H9 (cell line): Measurements from ENCODE around the gene FAM24A. TPM values are rescaled to one million over a fixed set of nuclear protein-coding genes. Genes with fewer than 3 reads are reported as not detected.

Source experiments
- DNase-seq: peaks from one replicate; pipeline ENCODE4 v3.0.0-alpha.2; 2017
- H2AFZ ChIP-seq: one replicate; pipeline ENCODE4 v1.6.1; 2013; ENCODE audit warnings: mild to moderate bottlenecking, low read length, control low read depth, moderate library complexity
- H2AK5ac ChIP-seq: 2 replicates; pipeline ENCODE4 v1.6.1; 2013; ENCODE audit warnings: low read length, control low read depth, mixed read lengths; ENCODE audit not compliant: insufficient read length
- H2BK120ac ChIP-seq: one replicate; pipeline ENCODE4 v1.6.1; 2013; ENCODE audit warnings: low read depth, mild to moderate bottlenecking, low read length, control low read depth, inconsistent platforms; ENCODE audit not compliant: poor library complexity, severe bottlenecking
- H2BK12ac ChIP-seq: 2 replicates; pipeline ENCODE4 v1.6.1; 2013; ENCODE audit warnings: low read length, control low read depth, mixed read lengths, low read depth; ENCODE audit not compliant: insufficient read length
- H2BK15ac ChIP-seq: 2 replicates; pipeline ENCODE4 v1.6.1; 2013; ENCODE audit warnings: low read depth, low read length, control low read depth
- H2BK20ac ChIP-seq: one replicate; pipeline ENCODE4 v1.6.1; 2013; ENCODE audit warnings: low read depth, mild to moderate bottlenecking, low read length, control low read depth, inconsistent platforms; ENCODE audit not compliant: poor library complexity, severe bottlenecking
- H2BK5ac ChIP-seq: 2 replicates; pipeline ENCODE4 v1.6.1; 2013; ENCODE audit warnings: low read length, control low read depth, mixed read lengths; ENCODE audit not compliant: insufficient read length
- H3K14ac ChIP-seq: 2 replicates; pipeline ENCODE4 v1.6.1; 2013; ENCODE audit warnings: low read length, control low read depth; ENCODE audit not compliant: insufficient read depth
- H3K18ac ChIP-seq: 2 replicates; pipeline ENCODE4 v1.6.1; 2013; ENCODE audit warnings: low read depth, mild to moderate bottlenecking, mixed read lengths, low read length, control low read depth; ENCODE audit not compliant: insufficient read length
- H3K23ac ChIP-seq: 2 replicates; pipeline ENCODE4 v1.6.1; 2013; ENCODE audit warnings: low read length, control low read depth, mixed read lengths, low read depth; ENCODE audit not compliant: insufficient read length
- H3K23me2 ChIP-seq: 2 replicates; pipeline ENCODE4 v1.6.1; 2013; ENCODE audit warnings: low read depth, mild to moderate bottlenecking, mixed read lengths, low read length, control low read depth; ENCODE audit not compliant: insufficient read length, poor library complexity, severe bottlenecking
- H3K27ac ChIP-seq: 2 replicates; pipeline ENCODE4 v1.5.1; 2013; ENCODE audit warnings: low read length, control low read depth, mixed read lengths, low read depth; ENCODE audit not compliant: insufficient read length
- H3K27me3 ChIP-seq: 2 replicates; pipeline ENCODE4 v1.6.1; 2013; ENCODE audit warnings: low read length, control low read depth, inconsistent platforms; ENCODE audit not compliant: insufficient read depth
- H3K4ac ChIP-seq: 2 replicates; pipeline ENCODE4 v1.6.1; 2013; ENCODE audit warnings: low read depth, mild to moderate bottlenecking, control low read depth, inconsistent platforms, low read length, moderate library complexity
- H3K4me1 ChIP-seq: 2 replicates; pipeline ENCODE4 v1.6.1; 2013; ENCODE audit warnings: low read length, control low read depth, inconsistent platforms; ENCODE audit not compliant: insufficient read depth
- H3K4me2 ChIP-seq: 2 replicates; pipeline ENCODE4 v1.6.1; 2013; ENCODE audit warnings: low read length, control low read depth, mixed read lengths; ENCODE audit not compliant: insufficient read length, insufficient read depth
- H3K56ac ChIP-seq: 2 replicates; pipeline ENCODE4 v1.6.1; 2013; ENCODE audit warnings: low read depth, mild to moderate bottlenecking, mixed read lengths, low read length, control low read depth; ENCODE audit not compliant: insufficient read length
- H3K79me1 ChIP-seq: 2 replicates; pipeline ENCODE4 v1.6.1; 2013; ENCODE audit warnings: low read depth, mild to moderate bottlenecking, moderate library complexity, low read length, control low read depth, inconsistent platforms; ENCODE audit not compliant: insufficient read depth, poor library complexity, severe bottlenecking
- H3K79me2 ChIP-seq: 2 replicates; pipeline ENCODE4 v1.6.1; 2013; ENCODE audit warnings: low read length, control low read depth, inconsistent platforms; ENCODE audit not compliant: insufficient read depth
- H3K9ac ChIP-seq: 2 replicates; pipeline ENCODE4 v1.6.1; 2013; ENCODE audit warnings: low read length, control low read depth, mixed read lengths; ENCODE audit not compliant: insufficient read length; ENCODE audit errors: extremely low read depth
- H3K9me3 ChIP-seq: one replicate; pipeline ENCODE4 v1.6.1; 2013; ENCODE audit warnings: low read depth, low read length, inconsistent platforms; ENCODE audit not compliant: control insufficient read depth
- H3T11ph ChIP-seq: one replicate; pipeline ENCODE4 v1.6.1; 2013; ENCODE audit warnings: mild to moderate bottlenecking, low read length, control low read depth, inconsistent platforms
- H4K20me1 ChIP-seq: one replicate; pipeline ENCODE4 v1.6.1; 2013; ENCODE audit not compliant: control insufficient read depth, insufficient read length, insufficient read depth
- H4K5ac ChIP-seq: 2 replicates; pipeline ENCODE4 v1.6.1; 2013; ENCODE audit warnings: low read depth, mild to moderate bottlenecking, mixed read lengths, low read length, control low read depth; ENCODE audit not compliant: insufficient read length
- H4K8ac ChIP-seq: replicated peaks from 2 replicates; pipeline ENCODE4 v1.6.1; 2013; ENCODE audit warnings: low read length, control low read depth, mixed read lengths, low read depth; ENCODE audit not compliant: insufficient read length
- H4K91ac ChIP-seq: 2 replicates; pipeline ENCODE4 v1.6.1; 2013; ENCODE audit warnings: low read depth, mild to moderate bottlenecking, moderate library complexity, mixed read lengths, low read length, control low read depth; ENCODE audit not compliant: insufficient read length
- H3K27ac Mint-ChIP-seq, 3 experiments: 2 replicates in 2 of 3; 3 replicates in 1 of 3; pipeline ENCODE4 v1.8.0; 2020 to 2021; ENCODE audit warnings: mixed read lengths in 3 of 3, mild to moderate bottlenecking in 1 of 3, moderate library complexity in 1 of 3
- H3K27me3 Mint-ChIP-seq: 2 replicates; pipeline ENCODE4 v1.8.0; 2021; ENCODE audit warnings: low read depth, mild to moderate bottlenecking, moderate library complexity, mixed read lengths
- H3K36me3 Mint-ChIP-seq, 3 experiments: 2 replicates in 2 of 3; 3 replicates in 1 of 3; pipeline ENCODE4 v1.8.0; 2020 to 2021; ENCODE audit warnings: low read depth in 3 of 3, mixed read lengths in 3 of 3; ENCODE audit not compliant: insufficient read depth in 1 of 3
- H3K4me1 Mint-ChIP-seq, 2 experiments: 2 replicates each; pipeline ENCODE4 v1.8.0; 2020; ENCODE audit warnings: mixed read lengths in 2 of 2
- H3K4me3 Mint-ChIP-seq, 2 experiments: 2 replicates in 1 of 2; 3 replicates in 1 of 2; pipeline ENCODE4 v1.8.0; 2020 to 2021; ENCODE audit warnings: mild to moderate bottlenecking in 2 of 2, mixed read lengths in 2 of 2, moderate library complexity in 1 of 2
- H3K9me3 Mint-ChIP-seq, 2 experiments: 2 replicates in 1 of 2; 3 replicates in 1 of 2; pipeline ENCODE4 v1.8.0; 2020; ENCODE audit warnings: mild to moderate bottlenecking in 2 of 2, mixed read lengths in 2 of 2, moderate library complexity in 1 of 2
- WGBS: extraction: QIAGEN DNeasy Blood & Tissue Kit; methylation state at CpG from one replicate; pipeline ENCODE4 v1.1.7; 2013; ENCODE audit warnings: missing lambda C conversion rate, low lambda C conversion rate, mixed read lengths; ENCODE audit not compliant: insufficient read length; ENCODE audit errors: extremely low coverage; 5-methylcytosine and 5-hydroxymethylcytosine counted together
- total RNA-seq: library from RNA; stranded (reverse); gene quantifications from 2 replicates; pipeline ENCODE4 v1.2.1, GENCODE V29; 2021
- TF ChIP-seq, protein P1 (sequence below): fragments of 200-600 bp; sonication (generic); conservative IDR thresholded peaks from 3 replicates; pipeline ENCODE4 v1.8.0; 2021; ENCODE audit warnings: antibody characterized with exemption, mild to moderate bottlenecking

FAM24A gene
- total RNA-seq, 1 experiment from 2014 or later = not detected

DNA sequence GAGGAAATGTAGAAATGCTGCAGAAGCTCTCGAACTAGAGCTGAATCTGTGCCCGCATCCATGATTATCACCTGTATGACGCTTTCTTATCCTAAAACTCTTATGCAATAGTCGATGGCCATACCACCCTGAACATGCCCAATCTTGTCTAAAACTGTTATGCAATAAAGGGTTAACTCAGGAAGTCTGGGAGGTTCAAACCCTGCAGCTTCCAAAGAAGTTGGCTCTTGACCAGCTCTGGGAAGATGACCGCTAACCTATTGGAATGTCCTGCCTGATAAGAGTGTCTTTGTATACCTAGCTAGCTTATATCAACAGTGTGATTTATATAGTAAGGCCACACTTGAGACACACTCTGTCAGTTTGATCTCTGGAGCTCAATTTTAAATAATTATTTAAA, 47.1 kb downstream of the FAM24A start:
- Histone ChIP-seq H2BK5ac (no peak overlapping the region), H4K5ac (no peak overlapping the region), H3K23me2 (peaks cover 4% of the 10 kb centered on the region), H2BK15ac (no peak overlapping the region), H3K23ac (no peak overlapping the region), H2BK20ac (no peak overlapping the region), H2BK120ac (no peak overlapping the region), H3K9me3 (no peaks in the 10 kb centered on the region), H4K8ac (no peak overlapping the region), H3K27ac (no peak overlapping the region), H3K27me3 (peaks cover 4% of the 10 kb centered on the region; the same call in 1 of the 2 replicates), H4K91ac (no peak overlapping the region), H3K79me2 (no peaks in the 10 kb centered on the region), H3K14ac (no peak overlapping the region), H3T11ph (no peak overlapping the region), H4K20me1 (no peaks in the 10 kb centered on the region), H2AFZ (no peak overlapping the region), H3K9ac (no peak overlapping the region), H3K79me1 (no peaks in the 10 kb centered on the region), H2AK5ac (no peak overlapping the region), H3K56ac (no peak overlapping the region), H3K4ac (no peak overlapping the region), H2BK12ac (no peak overlapping the region), H3K18ac (no peak overlapping the region), H3K4me2 (no peak overlapping the region), H3K4me1 (no peaks in the 10 kb centered on the region)
- no peak for DNase-seq
- Mint-ChIP-seq H3K27ac (no peak overlapping the region), H3K36me3 (peaks cover 0 to 10% (median 0%) of the 10 kb centered on the region in 3 experiments; a peak in 3 of 7 replicates), H3K4me1 (peaks cover 8 to 13% of the 10 kb centered on the region in 2 experiments), H3K4me3 (no peak overlapping the region), H3K27me3 (peaks cover 45% of the 10 kb centered on the region), H3K9me3 (peaks cover 11 to 13% of the 10 kb centered on the region in 2 experiments; a peak in 4 of 5 replicates)
- TF ChIP-seq, protein P1, sequence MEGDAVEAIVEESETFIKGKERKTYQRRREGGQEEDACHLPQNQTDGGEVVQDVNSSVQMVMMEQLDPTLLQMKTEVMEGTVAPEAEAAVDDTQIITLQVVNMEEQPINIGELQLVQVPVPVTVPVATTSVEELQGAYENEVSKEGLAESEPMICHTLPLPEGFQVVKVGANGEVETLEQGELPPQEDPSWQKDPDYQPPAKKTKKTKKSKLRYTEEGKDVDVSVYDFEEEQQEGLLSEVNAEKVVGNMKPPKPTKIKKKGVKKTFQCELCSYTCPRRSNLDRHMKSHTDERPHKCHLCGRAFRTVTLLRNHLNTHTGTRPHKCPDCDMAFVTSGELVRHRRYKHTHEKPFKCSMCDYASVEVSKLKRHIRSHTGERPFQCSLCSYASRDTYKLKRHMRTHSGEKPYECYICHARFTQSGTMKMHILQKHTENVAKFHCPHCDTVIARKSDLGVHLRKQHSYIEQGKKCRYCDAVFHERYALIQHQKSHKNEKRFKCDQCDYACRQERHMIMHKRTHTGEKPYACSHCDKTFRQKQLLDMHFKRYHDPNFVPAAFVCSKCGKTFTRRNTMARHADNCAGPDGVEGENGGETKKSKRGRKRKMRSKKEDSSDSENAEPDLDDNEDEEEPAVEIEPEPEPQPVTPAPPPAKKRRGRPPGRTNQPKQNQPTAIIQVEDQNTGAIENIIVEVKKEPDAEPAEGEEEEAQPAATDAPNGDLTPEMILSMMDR = no peak
- WGBS = no CpG with 5 or more reads among the region's 5 CpGs
